NCI-H345 treated with DMSO at 0.1 percent for 48 hours (cell line): ENCODE measurements around the gene TBX19.

Experiments
- DNase-seq: peaks from one replicate; lab custom pipeline; 2025; ENCODE audit not compliant: unreplicated experiment; lab: John Stamatoyannopoulos, UW

TBX19 gene

DNA sequence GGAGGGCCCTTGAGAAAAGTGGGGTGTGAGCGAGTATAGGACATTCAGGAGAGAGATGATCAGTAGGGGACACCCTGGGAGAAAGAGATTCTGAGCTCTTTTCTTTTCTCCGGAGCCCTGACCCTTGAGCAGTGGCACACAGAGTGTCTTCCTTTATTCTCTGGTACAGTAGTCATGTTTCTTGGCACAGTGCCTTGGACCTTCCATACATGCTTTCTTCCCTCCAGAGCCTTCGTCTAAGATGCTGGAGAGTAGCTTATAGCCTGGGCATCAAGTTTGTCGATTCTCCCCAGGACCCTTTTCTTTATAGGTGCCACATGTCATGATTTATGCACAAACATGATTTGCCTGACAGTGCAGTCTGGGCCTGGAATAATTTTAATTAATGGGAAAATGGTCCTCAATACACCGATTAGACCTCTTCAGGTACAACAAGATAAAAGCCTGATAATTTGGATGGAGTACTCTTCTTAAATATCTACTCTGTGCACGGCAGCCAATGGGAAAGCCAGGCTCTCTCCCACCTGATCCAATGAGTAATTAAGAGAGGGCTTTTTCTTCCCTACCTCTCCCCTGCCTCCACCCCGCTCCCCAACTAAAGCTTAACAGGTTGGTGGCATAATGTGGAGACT lies at the start of gene TBX19:
Gene TBX19 (plus strand): TSS at position 582 of the 632 bp plus-strand sequence. CDS start 214 bp downstream, outside the sequence.
- DNase-seq = no peak

DNA sequence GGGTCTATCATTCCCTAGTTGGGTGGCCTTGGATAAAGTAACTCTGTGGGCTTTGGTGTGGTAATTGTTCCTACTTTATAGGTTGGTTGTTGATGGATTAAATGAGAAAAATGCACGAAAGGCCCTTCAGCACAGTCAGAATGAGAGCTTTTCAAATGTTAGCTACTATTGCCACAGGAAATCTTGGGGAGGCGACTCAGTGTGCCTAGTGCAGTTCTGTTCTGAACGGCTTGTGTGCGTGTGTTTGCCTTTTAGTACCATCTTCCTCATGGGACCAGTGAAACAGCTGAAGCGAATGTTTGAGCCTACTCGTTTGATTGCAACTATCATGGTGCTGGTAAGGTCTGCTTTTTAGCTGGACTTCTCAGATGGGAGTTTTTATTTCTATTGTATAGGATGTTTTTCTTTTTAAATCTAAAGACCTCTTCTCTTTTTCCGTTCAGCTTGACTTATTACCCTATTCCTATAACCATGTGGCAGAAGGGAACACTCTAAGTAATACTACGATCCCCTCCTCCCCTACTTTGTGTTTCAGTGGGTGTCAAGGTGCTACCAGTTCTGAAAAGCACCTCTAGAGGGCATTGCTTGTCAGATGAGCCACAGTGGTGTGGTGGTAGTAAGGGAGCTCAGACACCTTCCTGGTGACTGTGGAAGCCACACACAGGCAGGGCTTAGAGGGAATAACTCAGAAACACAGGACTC lies 45.7 kb upstream of the TBX19 start:
- DNase-seq = no peak

DNA sequence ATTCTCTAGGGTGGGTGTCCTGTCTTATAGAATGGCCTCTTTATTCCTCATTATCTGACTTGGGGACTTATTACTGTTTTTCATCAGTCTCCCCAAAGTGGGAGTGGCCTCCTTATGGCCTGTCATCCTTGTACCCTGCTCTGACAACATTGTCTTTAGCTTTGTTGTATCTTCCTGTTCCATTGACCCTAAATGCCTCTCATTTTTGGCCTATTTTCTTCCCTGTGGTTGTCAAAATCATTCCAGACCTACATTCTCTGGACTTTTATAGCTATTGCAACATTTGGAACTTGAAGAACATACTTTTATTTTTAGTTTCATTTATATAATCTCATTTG lies 45.2 kb upstream of the TBX19 start:
- DNase-seq = no peak

DNA sequence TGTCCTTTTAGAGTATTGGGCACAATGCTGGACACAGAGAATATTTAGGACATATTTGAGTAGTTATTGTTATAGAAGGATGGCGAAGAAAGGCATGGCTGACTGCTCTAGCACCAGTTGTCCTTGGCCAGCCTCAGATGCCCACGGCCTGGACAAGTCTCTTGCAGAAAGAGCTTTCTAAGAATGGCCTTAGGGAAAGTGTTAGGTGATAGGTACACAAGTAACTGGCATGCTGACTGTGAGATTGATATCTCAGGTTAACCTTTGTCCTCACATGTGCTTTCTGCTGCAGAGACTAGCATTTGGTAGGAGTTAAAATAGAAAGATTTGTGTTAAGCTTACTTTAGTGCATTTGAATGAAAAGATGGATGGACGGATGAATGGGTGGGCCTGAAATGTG lies 44.7 kb upstream of the TBX19 start:
- no peak for DNase-seq

- no peak for DNase-seq
Measured at GRCh38 chr1:168236836-168237611, 43.7 kb upstream of the TBX19 start.

DNA sequence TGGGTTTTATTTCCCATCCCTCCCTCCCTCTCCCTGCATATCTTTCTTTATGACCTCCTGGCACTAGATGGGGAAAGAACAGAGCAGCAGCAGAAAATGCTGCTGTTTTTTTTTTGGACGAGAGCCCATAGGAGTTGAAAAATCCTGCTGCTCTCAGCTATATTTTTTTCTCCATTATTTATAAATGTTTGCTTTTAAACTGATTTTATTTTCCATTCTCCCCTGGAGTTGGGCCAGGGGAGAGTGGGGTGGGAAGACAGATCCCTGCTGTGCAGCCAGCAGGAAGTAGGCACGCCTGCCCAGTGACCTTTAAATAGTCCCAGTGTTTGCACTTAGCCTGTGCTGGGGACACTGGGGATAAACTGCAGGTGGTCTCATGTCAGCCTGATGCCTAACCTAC lies 37.5 kb upstream of the TBX19 start:
- no peak for DNase-seq

- DNase-seq = no peak
Measured at GRCh38 chr1:168243636-168244212, 37.0 kb upstream of the TBX19 start.

GRCh38 chr1:168245042-168245441 lies 35.6 kb upstream of the TBX19 start:
- DNase-seq = no peak

DNA sequence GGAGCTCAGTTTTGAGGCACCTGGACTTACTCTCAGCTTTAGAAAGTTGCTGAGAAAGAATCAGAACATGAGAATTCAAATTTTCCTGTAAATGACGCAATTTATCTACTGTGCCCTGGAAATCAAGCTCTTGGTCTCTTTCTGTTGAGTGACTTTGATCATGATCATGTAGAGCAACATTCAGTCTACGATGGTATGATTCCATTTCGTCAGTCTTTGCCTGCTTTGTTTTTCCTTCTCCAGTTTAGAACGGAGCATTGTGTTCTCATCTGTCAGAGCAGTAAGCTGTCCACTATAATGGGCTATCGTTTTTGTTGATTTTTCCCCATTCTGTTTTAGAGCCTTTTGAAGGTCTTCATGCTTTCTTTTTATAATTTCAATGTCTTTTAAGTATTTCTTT lies 34.2 kb upstream of the TBX19 start:
- no peak for DNase-seq

- DNase-seq = no peak
Measured at GRCh38 chr1:168252204-168252733, 28.4 kb upstream of the TBX19 start.

DNA sequence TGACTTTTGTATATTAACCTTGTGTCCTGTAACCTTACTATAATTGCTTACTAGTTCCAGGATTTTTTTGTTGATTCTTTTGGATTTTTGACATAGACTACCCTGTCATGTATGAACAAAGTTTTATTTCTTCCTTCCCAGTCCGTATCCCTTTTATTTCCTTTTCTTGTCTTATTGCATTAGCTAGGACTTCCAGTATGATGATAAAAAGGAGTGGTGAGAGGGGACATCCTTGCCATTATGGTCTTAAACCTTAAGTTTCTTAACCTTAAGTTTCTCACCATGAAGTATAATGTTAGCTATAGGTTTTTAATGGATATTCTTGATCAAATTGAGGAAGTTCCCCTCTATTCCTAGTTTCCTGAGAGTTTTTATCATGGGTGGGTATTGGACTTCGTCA lies 24.5 kb upstream of the TBX19 start:
- DNase-seq = no peak

- DNase-seq = no peak
Measured at GRCh38 chr1:168257397-168257796, 23.3 kb upstream of the TBX19 start.

GRCh38 chr1:168259567-168259966 lies 21.1 kb upstream of the TBX19 start:
- no peak for DNase-seq

DNA sequence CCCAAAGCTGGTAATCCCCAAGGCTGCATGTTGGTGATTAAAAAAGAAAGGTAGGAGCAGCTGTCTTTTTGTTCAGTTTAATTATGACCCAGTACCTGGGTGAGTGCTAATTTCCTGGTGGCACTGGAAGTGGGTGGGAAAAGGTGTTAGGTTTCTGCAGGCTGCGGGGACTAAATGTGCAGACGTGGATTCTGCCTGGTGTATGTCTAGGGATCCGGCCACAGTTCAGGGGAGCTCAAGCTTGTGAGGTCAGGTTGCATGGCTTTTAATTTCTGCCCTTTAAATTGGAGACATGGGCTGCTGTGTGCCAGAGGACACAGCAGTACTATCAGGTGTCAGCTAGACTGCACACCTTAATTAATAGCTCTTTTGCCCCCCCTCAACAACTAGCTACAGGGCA lies 20.3 kb upstream of the TBX19 start:
- DNase-seq = no peak

DNA sequence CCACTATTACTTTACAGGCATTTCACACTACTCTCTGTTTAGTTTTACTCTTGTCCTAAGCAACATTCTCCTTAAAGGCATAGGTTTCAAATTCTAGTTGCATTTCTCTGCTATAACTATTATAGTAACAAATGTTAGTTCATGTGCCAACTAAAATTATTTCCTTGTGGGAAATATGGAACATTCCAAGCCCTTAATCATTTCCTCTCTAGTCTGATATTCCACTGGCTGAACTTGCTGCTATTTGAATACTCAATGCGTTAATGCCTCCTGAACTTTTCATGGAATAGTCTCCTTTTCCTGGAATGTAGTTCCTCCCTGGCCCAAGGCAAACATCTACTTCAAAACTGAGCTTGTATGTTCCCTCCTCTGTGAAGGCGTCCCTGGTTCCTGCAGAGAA lies 19.3 kb upstream of the TBX19 start:
- DNase-seq = no peak

DNA sequence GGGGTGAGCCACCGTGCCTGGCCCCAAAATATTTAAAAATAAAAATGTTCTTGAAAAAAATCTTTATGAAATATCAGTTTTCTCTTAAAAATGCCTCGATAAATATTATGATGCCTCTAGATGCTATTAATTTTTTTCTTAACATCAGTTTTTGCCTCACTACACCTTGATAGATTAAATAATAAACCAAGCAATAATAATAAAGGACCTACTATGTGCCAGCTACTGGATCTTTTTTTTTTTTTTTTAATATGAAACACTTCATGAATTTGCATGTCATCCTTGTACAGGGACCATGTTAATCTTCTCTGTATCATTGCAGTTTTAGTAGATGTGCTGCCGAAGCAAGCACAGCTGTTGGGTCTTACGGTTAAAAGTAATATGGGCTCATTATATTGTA lies 17.5 kb upstream of the TBX19 start:
- DNase-seq = no peak

GRCh38 chr1:168264296-168264695 lies 16.4 kb upstream of the TBX19 start:
- no peak for DNase-seq

GRCh38 chr1:168265596-168265995 lies 15.1 kb upstream of the TBX19 start:
- DNase-seq = no peak

GRCh38 chr1:168266644-168267186 lies 14.0 kb upstream of the TBX19 start:
- DNase-seq = no peak

- DNase-seq = no peak
Measured at GRCh38 chr1:168271636-168272035, 9.0 kb upstream of the TBX19 start.

- no peak for DNase-seq
Measured at GRCh38 chr1:168273575-168273974, 7.1 kb upstream of the TBX19 start.
